ENCODE data around the gene RAD51B. TPM values are rescaled to one million over a fixed set of nuclear protein-coding genes. Genes with fewer than 3 reads are reported as not detected.
A peak's percentile ranks its signal among the peaks of the same experiment; 100 is the strongest.

The RAD51B gene
- total RNA-seq, 3 donors from 2014 or later = 10.6 to 77.6 (median 33.8) TPM

DNA sequence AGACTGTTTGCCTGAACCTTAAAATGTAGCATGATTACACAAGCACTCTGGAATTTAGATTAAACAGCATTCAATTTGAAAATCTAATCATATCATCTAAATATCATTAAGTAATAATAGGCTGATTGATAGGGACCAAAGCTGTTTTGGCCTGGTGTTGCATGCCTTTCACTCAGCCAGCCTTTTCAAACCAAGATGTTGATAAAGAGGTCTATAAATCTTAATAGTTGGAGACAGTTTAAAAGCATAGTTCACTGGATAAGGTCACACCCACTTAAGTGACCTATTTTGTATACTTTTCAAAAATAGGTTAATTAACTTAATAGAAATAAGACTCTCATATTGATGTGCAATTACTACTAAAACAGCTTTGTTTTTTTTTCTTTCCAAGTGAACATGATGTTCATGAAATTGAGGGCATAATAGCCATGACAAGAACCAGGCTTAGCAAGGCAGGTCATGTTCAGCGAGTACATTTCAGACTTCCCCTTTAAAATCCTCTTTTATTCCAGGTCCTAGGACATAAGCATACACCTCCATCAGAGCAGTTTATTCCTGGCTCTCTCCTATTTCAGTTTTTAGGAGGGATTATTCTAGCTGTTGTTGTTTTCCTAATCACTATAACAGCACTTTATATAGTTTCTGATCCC, 349.0 kb downstream of the RAD51B start:
- intact Hi-C loops (cut with DNase I; ENCODE audit: low total_unique reads) = no loop called here
- Histone ChIP-seq H3K9me3 (no peaks in the 10 kb centered on the region), H3K27ac (peak overlapping the region; percentile 3 to 42), H3K27me3 (no peaks in the 10 kb centered on the region), H3K4me3 (no peak overlapping the region), H3K4me1 (peaks cover 0 to 8% of the 10 kb centered on the region in 2 donors), H3K36me3 (no peaks in the 10 kb centered on the region)
- TF ChIP-seq POLR2A (IDR thresholded peaks at IDR 0.05) (no peak), POLR2AphosphoS5 (IDR thresholded peaks at IDR 0.05) (no peak)
- TF ChIP-seq, protein P1, sequence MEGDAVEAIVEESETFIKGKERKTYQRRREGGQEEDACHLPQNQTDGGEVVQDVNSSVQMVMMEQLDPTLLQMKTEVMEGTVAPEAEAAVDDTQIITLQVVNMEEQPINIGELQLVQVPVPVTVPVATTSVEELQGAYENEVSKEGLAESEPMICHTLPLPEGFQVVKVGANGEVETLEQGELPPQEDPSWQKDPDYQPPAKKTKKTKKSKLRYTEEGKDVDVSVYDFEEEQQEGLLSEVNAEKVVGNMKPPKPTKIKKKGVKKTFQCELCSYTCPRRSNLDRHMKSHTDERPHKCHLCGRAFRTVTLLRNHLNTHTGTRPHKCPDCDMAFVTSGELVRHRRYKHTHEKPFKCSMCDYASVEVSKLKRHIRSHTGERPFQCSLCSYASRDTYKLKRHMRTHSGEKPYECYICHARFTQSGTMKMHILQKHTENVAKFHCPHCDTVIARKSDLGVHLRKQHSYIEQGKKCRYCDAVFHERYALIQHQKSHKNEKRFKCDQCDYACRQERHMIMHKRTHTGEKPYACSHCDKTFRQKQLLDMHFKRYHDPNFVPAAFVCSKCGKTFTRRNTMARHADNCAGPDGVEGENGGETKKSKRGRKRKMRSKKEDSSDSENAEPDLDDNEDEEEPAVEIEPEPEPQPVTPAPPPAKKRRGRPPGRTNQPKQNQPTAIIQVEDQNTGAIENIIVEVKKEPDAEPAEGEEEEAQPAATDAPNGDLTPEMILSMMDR (IDR thresholded peaks at IDR 0.05) = no peak
- no peak for DNase-seq (ENCODE audit: low spot score in 2 of 2)

DNA sequence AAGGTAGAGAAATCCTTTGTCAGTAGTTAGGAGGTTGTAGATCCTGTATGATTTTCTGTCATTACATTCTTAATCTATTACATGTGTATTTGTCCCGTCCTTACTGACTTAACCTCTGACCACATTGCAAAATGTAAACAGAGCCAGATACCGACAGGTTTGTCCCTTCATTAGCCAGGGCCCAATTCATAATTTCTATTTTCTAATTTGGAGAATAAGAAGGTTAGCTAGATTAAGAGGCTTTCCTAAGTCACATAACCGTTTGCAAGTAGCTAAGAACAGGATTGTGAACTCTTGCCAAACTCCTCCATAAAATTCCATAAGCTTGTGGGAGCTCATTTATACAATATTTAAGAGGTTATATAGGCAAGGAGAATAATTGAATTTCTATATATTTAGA, 352.6 kb downstream of the RAD51B start:
- intact Hi-C loops (cut with DNase I; ENCODE audit: low total_unique reads) = no loop called here
- no peaks in the 10 kb centered on the region for H3K9me3 ChIP-seq
- no peak overlapping the region for H3K4me3 ChIP-seq
- no peaks in the 10 kb centered on the region for H3K27me3 ChIP-seq
- no peak for DNase-seq (ENCODE audit: low spot score in 2 of 2)
- no peaks in the 10 kb centered on the region for H3K36me3 ChIP-seq
- H3K27ac ChIP-seq = peak overlapping the region; percentile 52 to 66
- no peak for TF ChIP-seq POLR2AphosphoS5 (IDR thresholded peaks at IDR 0.05)
- TF ChIP-seq POLR2A (IDR thresholded peaks at IDR 0.05) = no peak
- TF ChIP-seq, protein P1 (IDR thresholded peaks at IDR 0.05) = no peak
- H3K4me1 ChIP-seq = peaks cover 0 to 6% of the 10 kb centered on the region in 2 donors

DNA sequence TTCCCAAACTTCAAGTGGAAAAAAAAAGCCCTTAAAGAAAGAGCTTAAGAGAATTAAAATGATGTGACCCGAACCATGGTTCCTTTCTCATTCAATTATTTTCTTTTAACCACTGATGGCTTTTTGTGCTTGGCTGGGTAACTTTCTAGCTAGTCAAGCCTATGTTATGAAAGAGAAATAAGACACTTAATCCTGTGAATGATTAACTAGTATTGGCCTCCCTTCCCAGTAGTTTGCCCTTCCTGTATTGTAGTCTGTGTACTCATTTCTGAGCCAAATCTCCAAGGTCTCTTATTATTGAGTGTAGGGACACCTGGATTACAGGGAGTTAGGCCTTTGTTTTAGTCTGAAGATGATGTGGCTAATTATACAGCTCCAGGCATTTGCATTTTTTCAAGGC, 353.0 kb downstream of the RAD51B start:
- DNase-seq (ENCODE audit: low spot score in 2 of 2) = no peak
- Histone ChIP-seq H3K9me3 (no peaks in the 10 kb centered on the region), H3K27ac (peak overlapping the region; percentile 66 to 75), H3K27me3 (no peaks in the 10 kb centered on the region), H3K4me1 (peaks cover 0 to 6% of the 10 kb centered on the region in 2 donors), H3K4me3 (no peak overlapping the region), H3K36me3 (no peaks in the 10 kb centered on the region)
- TF ChIP-seq, protein P1 (IDR thresholded peaks at IDR 0.05) = no peak
- no peak for TF ChIP-seq POLR2AphosphoS5 (IDR thresholded peaks at IDR 0.05)
- TF ChIP-seq POLR2A (IDR thresholded peaks at IDR 0.05) = no peak
- intact Hi-C loops (cut with DNase I; ENCODE audit: low total_unique reads) = no loop called here

DNA sequence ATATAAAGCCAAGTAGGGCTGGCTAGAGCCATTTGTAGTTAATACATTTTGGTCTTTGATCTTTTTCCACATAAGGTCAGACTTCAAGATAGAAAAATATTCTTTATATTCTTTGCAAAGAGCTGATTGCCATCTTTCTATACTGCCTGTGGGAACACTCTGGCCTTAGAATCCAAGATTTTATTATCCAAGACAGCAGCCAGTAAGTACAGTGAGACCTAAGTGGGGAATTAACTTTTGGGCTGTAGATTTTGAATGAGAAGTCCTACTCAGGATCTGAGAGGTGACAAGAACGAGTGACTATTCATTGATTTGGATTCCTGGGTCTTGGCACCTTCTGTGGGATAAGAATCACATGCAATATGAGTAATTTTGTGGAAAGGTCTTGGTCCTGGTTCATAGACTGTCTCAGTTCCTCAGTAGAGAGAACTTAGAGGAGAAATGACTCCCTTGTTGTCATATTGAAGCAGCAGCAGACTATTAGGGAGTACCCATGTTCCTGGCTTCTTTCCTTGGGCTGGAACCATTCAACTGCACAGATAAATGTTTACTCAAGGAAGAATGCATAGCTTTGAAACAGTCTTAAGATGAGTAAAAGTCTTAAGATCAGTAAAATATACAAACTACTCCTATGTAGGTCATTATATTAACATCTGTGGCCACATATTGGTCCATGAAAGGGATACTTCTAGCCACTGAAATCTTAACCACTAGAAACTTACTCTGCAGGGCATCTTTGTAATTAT, 353.8 kb downstream of the RAD51B start:
- DNase-seq (ENCODE audit: low spot score in 2 of 2) = no peak
- no peaks in the 10 kb centered on the region for H3K9me3 ChIP-seq
- TF ChIP-seq POLR2A (IDR thresholded peaks at IDR 0.05) (no peak), POLR2AphosphoS5 (IDR thresholded peaks at IDR 0.05) (no peak)
- TF ChIP-seq, protein P1 (IDR thresholded peaks at IDR 0.05) = no peak
- no peaks in the 10 kb centered on the region for H3K36me3 ChIP-seq
- intact Hi-C loops (cut with DNase I; ENCODE audit: low total_unique reads) = no loop called here
- H3K4me3 ChIP-seq = no peak overlapping the region
- peak overlapping the region; percentile 66 to 75 for H3K27ac ChIP-seq
- H3K27me3 ChIP-seq = no peaks in the 10 kb centered on the region
- H3K4me1 ChIP-seq = peaks cover 0 to 6% of the 10 kb centered on the region in 2 donors

DNA sequence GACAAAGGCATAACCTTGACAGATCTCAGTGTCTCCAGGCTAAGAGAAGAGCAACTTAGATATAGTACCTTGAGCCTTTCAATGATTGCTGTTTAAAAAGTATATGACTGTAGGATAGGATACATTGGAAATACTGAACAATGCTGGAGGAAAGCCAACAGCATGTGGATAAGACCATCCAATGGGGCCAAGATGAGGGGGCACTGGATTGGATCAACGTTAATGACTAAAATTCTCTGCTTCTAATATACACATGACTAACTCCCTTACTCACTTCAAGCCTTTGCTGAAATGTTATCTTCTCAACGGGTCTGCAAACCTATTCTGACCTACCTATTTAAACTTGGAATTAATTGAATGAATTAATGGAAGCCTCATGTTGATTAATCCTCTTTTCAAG, 354.9 kb downstream of the RAD51B start:
- no peaks in the 10 kb centered on the region for H3K27me3 ChIP-seq
- peaks cover 0 to 9% of the 10 kb centered on the region in 2 donors for H3K4me1 ChIP-seq
- H3K4me3 ChIP-seq = no peak overlapping the region
- no peaks in the 10 kb centered on the region for H3K9me3 ChIP-seq
- peak overlapping the region; percentile 9 to 66 for H3K27ac ChIP-seq
- no peak for DNase-seq (ENCODE audit: low spot score in 2 of 2)
- H3K36me3 ChIP-seq = no peaks in the 10 kb centered on the region
- TF ChIP-seq POLR2AphosphoS5 (IDR thresholded peaks at IDR 0.05) (no peak), POLR2A (IDR thresholded peaks at IDR 0.05) (no peak)
- TF ChIP-seq, protein P1 (IDR thresholded peaks at IDR 0.05) = no peak
- intact Hi-C loops (cut with DNase I; ENCODE audit: low total_unique reads) = no loop called here
